Uterus (tissue), 2 donors: ENCODE results near the gene AOAH.
"Not testable (repeated sequence)": the region's sequence is repeated elsewhere in the genome, so short reads cannot be mapped to it uniquely, and the experiment has no call there.

ENCODE experiments used
- CTCF ChIP-seq, 4 experiments: fragments of 200-600 bp in 2 of 4; fragments of 450-650 bp in 2 of 4; sonication (generic) in 2 of 4; IDR thresholded peaks; one replicate each; pipeline ENCODE4 v1.5.1; 2016 to 2019; ENCODE audit warnings: antibody characterized with exemption in 4 of 4, mild to moderate bottlenecking in 2 of 4, moderate library complexity in 1 of 4
- POLR2A ChIP-seq, 2 donors: fragments of 450-650 bp; IDR thresholded peaks; one replicate each; pipeline ENCODE4 v1.6.1; 2016; ENCODE audit warnings: antibody characterized with exemption in 2 of 2, mild to moderate bottlenecking in 1 of 2, moderate library complexity in 1 of 2

GRCh38 chr7:36488672-36489071 is 235.6 kb downstream of the AOAH start:
- not testable (repeated sequence) for TF ChIP-seq CTCF, POLR2A (IDR thresholded peaks at IDR 0.05)
